Femur (tissue), 1 donor: ENCODE data around the gene QRSL1.
"Not testable (repeated sequence)": the region's sequence is repeated elsewhere in the genome, so short reads cannot be mapped to it uniquely, and the experiment has no call there.

ENCODE experiments used
- DNase-seq: peaks from one replicate; pipeline ENCODE4 v3.0.0-alpha.2; 2017

The QRSL1 gene

DNA sequence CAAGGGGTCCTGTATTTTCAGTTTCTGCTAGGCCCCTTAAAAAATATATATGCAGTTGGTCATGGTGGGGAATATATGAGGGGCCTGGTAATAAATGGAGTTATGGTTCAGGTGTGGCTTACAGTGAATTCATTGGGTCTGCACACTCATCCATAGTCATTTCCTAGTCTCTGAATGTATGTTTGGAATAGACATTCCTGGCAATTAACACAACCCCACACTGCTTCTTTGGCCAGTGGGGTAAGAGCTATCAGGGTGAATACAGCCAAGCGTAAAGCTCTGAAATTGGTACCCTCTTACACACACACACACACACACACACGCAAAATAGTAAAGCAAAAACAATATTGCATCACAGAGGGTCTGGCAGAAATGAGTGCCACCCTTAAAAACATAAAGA, 56.5 kb downstream of the QRSL1 start:
- no peak for DNase-seq

DNA sequence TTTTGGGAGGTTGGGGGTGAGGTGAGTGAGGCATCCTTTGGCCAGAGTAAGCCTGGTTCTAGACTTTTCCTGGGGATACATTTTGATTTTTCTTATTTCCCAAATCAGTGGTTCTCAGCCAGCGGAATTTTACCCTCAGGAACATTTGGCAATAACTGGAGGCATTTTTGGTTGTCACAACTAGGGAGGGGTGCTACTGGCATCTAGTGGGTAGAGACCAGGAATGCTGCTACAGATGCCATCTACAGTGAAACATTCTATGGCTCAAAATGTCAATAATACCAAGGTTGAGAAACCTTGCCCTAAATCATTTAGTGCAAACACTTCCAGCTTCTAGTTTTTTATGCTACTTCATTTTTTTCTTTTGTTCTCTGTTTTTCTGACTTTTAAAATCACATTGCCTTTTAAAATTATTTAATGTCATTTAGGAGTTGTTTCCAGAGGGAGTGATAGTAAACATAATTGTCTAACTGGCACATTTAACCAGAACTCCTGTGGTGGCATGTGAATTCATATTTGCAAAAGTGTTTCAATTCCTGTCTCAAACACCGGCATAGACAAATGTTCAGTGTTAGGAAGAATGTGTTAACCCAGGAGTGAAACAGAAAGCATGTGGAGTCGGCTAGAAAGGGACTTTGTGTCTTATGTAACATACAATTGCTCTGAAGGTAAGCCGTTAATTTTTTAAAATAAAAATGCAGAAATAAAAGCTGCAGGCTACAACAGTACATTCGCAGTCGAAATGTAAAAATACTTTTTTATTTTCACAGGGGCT, 59.0 kb downstream of the QRSL1 start:
- no peak for DNase-seq

DNA sequence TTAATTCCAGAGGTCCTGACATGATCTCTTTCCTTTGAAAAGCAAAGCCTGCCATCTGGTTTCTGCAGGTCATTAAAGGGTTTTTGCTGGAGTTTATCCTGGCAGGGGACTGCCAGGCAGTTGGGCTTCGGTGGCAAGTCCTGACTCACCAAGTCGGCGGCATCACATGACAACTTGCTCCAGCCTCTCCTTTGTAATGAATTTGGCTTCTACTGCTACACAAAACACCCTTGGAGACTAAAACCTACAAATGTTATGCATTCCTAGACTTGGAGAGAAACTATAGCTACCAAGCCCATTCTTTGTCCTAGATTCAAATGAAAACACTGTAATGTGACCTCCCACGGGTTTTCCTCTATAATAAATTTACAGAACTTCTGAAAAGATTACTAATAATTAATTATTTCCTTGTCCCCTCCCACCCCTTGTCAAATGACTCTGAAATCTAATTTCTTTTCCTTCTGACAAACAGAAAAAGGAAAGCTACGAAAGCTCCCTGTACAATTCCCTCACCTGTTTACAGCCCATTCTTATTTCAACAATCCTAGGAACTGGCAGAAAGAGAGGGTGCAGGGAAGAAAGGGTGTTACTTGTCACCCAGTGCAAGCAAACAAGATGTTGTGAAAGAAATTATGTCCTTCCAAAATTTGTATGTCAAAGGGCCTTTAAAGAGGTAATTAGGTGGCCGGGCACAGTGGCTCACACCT, 62.9 kb downstream of the QRSL1 start:
- DNase-seq = peak; percentile 49

DNA sequence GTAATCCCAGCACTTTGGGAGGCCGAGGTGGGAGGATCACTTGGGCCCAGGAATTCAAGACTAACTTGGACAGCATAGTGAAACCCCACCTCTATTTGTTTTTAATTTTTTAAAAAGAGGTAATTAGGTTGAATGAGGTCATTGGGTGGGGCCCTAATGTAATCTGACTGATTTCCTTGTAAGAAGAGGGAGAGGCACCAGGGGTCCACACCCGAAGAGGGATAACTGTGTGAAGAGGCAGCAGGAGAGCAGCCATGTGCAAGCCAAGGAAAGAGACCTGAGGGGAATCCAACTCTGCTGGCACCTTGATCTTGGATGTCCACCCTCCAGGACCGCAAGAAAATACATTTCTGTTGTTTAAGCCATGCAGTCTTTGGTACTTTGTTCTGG, 63.4 kb downstream of the QRSL1 start:
- DNase-seq = no peak

DNA sequence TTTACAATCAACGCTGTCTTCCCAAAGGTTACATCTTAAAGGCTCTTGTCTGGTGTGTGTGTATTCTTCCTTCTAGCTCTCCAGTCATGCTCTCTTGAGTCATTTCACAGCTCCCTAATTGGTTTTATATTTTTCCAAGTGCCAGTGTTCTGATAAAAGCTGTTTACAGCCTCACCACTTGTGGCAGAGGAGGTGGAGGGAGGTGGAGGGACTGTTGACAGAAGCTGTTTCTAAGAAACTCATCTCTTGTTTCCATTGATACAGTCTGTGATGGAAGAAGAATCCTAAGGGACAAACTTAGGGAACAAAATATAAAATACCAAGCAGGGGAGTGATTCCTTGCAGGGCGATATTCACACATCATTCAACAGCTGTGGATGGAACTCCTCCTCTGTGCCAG, 64.0 kb downstream of the QRSL1 start:
- no peak for DNase-seq

GRCh38 chr6:106694343-106694742, 65.0 kb downstream of the QRSL1 start:
- DNase-seq = no peak

DNA sequence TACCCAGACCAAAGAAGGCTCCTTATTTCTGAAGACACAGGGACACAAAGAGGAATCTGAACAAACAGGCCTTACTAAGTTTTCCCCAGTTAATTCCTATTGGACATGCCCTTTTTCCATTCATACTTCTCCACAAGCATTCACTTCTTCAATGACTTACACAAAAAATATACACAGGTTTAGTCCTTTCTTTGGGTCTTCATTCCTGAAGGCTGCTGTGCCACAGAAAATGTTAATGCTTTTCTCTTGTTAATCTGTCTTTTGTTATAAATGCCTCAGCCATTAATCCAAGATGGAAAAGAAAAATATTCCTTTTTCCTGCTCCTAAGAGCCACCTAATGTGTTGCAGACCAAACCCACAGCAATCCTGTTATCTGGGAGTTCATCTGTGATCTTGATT, 71.2 kb downstream of the QRSL1 start:
- no peak for DNase-seq

DNA sequence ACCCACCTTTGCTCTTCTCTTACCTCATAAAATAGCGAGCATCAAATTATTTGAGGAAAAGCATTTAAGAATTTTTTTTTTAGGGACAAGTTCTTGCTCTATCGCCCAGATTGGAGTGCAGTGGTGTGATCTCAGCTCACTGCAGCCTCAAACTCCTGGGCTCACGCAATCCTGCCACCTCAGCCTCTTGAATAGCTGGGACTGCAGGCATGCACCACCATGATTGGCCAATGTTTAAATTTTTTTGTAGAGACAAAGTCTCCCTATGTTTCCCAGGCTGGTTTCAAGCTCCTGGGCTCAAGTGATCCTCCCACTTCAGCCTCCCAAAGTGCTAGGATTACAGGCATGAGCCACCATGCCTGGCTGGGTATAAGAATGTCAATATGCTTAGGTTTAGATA, 71.8 kb downstream of the QRSL1 start:
- not testable (repeated sequence) for DNase-seq

DNA sequence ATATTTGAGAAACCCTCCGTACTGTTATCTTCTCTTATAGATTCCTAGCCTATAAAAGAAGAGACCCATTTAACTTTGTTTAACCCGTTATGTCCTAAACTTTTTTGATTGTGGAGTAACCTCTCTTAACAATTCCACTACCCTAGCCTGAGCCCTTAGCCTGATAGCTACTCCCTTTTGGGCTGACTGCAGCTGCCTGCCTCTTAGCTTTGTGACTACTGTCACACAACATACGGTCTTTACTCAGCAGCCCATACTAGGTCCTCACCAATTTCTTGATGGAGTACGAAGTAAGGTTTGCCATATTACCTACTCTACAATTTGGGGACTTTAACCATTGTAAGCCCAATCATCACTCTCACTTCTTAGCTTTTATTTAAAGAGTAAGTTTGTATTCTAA, 72.7 kb downstream of the QRSL1 start:
- no peak for DNase-seq

DNA sequence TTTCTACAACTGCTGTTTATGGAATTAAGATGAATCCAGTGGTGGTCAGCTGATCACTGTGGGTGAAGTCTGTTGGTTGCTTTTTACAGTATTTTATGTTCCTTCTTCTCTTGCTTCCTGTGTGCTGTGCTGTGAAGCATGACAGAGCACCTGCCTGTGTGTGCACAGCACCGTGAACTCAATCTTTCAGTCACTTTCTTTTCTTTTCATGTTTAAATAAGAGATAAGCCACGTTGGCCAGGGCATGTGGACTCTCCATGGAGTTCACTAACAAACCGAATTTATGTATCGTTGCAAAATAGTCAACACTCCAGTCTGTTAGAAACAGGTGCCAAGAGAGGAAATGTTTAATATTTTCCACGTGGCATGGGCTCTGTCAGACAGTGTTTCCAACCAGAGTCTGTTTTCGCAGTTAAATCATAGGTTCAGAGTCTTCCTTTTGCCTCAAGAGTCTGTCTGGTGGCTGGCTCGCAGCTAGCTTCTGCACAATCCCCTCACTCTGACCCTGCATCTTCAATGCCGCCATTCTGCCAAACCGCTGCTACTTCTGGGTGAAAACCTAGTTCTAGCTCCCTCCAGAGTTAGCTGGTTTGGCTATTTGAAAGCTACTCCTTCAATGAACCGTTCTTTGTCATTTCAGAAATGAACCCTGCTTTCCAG, 73.2 kb downstream of the QRSL1 start:
- DNase-seq = no peak

DNA sequence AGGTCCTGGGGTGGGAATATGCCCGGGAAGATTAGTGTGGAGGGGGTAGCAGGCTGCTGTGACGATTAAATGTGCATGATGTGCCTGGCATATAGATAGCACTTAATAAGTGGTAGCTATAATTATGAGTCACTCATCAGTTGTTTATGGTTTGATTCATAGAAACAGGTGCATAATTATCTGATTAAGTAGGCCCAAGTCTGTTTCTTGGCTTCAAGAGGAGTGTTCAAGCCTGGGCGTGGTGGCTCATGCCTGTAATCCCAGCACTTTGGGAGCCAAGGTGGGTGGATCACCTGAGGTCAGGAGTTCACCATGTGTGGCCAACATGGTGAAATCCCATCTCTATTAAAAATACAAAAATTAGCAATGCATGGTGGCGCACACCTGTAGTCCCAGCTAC, 74.9 kb downstream of the QRSL1 start:
- DNase-seq = no peak

DNA sequence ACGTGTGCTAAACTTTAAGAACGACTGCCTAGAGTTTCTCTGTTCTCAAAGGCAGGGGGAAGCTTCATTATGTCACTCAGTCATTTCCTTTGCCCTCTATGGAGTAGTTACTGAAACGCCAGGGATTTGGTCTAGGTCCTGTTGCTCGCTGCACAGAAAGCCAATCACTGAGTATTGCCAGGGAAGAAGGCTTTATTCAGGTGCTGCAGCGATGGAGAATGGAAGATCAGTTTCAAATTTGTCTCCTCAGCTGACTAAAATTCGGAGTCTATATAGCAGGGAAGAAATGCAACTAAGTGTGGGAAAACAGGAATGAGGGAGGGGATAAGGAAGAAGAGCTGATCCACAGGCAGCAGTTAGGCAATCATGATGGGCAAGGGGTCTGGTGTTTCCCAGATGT, 75.8 kb downstream of the QRSL1 start:
- no peak for DNase-seq

- no peak for DNase-seq
Observed at GRCh38 chr6:106710580-106710979, 81.2 kb downstream of the QRSL1 start.

DNA sequence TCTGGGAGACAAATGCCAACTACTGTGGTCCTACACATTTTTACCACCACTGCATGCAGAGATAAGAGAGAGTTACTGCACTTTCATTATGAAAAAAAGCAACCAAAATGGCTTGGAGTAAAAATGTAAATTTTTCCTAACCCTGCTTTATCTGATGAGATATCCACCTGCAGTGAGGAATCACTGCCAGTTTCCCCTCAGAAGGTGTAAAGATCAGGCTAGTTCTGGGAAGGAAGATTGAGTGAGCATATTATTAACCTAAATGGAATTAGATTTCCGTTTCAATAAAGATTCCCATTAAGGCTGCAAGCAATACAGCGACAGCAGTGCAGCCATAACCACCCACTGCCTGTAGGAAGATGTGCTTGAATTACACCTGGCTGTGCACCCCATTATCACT, 84.9 kb downstream of the QRSL1 start:
- no peak for DNase-seq

DNA sequence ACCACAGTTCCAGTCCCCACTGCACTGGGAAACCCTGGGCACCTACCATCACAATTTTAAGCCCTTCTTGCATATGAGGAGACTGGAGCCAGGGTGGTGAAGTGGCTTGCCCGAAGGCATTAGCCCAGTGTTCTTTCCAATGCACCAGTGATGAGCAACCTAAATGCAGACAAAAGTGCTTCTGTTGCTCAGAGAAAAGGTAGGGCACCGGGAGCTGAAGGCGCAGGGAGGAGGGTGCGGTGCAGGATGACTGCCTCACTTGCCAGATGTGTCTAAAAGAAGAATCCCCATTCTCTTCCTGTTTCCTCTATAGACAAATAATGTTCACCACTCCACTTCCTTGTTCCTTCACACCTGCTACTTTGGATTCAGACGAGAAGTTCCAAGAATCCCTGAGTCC, 86.5 kb downstream of the QRSL1 start:
- DNase-seq = no peak

- DNase-seq = no peak
Observed at GRCh38 chr6:106716966-106717365, 87.6 kb downstream of the QRSL1 start.
